Upper lobe of right lung (tissue), 1 donor: ENCODE results near the gene MTHFD1L. TPM values are rescaled to one million over a fixed set of nuclear protein-coding genes. Genes with fewer than 3 reads are reported as not detected.

ENCODE experiments used
- ATAC-seq: fragments of 200-7000 bp; cut with Tn5 transposase; one replicate; pipeline ENCODE4 v1.9.1; 2020; ENCODE audit warnings: mild to moderate bottlenecking, moderate library complexity
- DNase-seq: peaks from one replicate; pipeline ENCODE4 v3.0.0-alpha.2; 2020
- H3K27ac ChIP-seq: fragments of 200-600 bp; one replicate; pipeline ENCODE4 v1.8.0; 2022
- H3K27me3 ChIP-seq: fragments of 200-600 bp; one replicate; pipeline ENCODE4 v1.8.0; 2022; ENCODE audit warnings: mild to moderate bottlenecking
- H3K36me3 ChIP-seq: fragments of 200-600 bp; one replicate; pipeline ENCODE4 v1.8.0; 2022
- H3K4me1 ChIP-seq: fragments of 200-600 bp; one replicate; pipeline ENCODE4 v1.8.0; 2022
- H3K4me3 ChIP-seq: fragments of 200-600 bp; one replicate; pipeline ENCODE4 v1.8.0; 2022; ENCODE audit warnings: mild to moderate bottlenecking
- H3K9me3 ChIP-seq: fragments of 200-600 bp; one replicate; pipeline ENCODE4 v1.8.0; 2022
- CTCF ChIP-seq: fragments of 200-600 bp; IDR thresholded peaks from one replicate; pipeline ENCODE4 v1.8.0; 2022; ENCODE audit warnings: antibody characterized with exemption
- intact Hi-C: fragments of 100-400 bp; cut with DNase I; formaldehyde crosslinking; loops from one replicate; pipeline ENCODE4 v1.11.0; 2022
- total RNA-seq: library from RNA; stranded (reverse); fragmentation: NEBNext Ultra II Directional; extraction: Animal tissue kit (Norgen Biotek cat#: 25700); gene quantifications from one replicate; pipeline ENCODE4 v1.2.1, GENCODE V29; 2021
- donor health status: DM: no; HTN: yes; CAD: no; lungs with severe emphysema.

The MTHFD1L gene
- total RNA-seq, 1 donor from 2014 or later: 27.9 TPM

DNA sequence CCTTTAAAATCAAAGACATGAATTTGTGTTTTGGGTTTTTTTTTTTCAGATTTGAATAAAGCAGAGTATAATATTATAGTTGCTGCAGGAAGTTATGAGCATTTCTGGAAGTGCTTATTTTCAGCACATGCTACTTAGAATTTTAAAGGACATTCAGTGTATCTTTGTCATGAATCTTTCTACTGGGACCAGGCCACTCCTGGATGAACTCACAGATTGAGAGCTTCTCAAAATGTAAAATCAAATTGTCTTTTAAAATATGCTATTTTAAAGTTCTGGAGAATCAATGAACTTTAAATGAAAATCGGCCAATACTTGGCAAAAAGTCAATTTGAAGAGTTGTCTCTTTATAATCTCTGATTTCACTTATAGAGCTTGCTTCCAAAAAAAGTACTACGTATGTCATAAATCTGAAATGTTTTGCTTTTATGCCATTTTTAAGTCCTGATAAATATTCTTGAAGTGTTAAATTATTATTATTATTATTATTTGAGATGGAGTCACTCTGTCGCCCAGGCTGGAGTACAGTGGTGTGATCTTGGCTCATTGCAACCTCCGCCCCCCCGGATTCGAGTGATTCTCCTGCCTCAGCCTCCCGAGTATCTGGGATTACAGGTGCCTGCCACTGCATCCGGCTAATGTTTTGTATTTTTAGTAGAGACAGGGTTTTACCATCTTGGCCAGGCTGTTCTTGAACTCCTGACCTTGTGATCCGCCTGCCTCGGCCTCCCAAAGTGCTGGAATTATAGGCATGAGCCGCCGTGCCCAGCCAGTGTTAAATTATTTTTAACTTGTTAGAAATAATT lies 198.5 kb downstream of the MTHFD1L start:
- no peak for TF ChIP-seq CTCF
- Histone ChIP-seq H3K36me3 (no peaks in the 10 kb centered on the region), H3K9me3 (no peaks in the 10 kb centered on the region), H3K4me1 (peaks cover 13% of the 10 kb centered on the region), H3K27ac (no peak overlapping the region), H3K4me3 (no peak overlapping the region), H3K27me3 (no peaks in the 10 kb centered on the region)
- ATAC-seq: no peak
- intact Hi-C loops: no loop called here
- no peak for DNase-seq

DNA sequence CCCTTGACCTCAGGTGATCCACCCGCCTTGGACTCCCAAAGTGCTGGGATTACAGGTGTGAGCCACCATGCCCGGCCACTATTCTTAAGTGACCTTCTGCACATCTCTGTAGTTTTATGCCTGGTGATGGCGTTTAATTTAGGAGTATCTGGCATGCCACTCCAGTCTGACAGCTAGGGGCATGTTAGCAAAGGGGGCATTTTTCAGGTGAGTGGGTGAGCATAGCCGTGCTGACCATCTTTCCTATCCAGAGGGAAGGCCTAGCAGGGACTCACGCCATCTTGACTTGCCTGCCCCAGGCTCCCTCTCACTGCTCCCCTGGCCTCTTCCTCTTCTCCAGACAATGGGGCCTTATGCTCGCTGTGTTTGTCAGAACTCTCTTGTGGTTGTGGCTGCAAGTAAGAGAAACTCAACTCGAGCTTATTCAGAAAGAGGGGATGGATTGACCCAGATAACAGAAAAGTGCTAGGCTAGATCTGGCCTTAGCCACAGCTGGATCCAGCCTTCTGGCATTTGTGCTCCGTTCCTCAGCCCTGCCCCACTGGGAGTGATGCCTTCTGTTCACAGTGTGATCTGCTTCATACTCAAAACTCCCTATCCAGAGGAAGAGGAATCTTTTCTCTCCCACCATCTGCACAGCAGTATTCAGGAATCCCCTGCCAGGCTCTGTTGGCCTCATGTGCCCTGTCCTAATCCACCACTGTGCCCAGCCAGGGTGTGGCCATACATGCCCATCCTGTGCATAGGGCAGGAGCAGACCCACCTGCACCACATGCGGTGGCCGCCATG lies 199.7 kb downstream of the MTHFD1L start:
- H3K9me3 ChIP-seq: no peaks in the 10 kb centered on the region
- no peak overlapping the region for H3K4me3 ChIP-seq
- DNase-seq (no peak), ATAC-seq (peak; percentile 43)
- intact Hi-C loops: no loop called here
- H3K4me1 ChIP-seq: peaks cover 16% of the 10 kb centered on the region
- H3K36me3 ChIP-seq: no peaks in the 10 kb centered on the region
- no peak overlapping the region for H3K27ac ChIP-seq
- no peaks in the 10 kb centered on the region for H3K27me3 ChIP-seq
- TF ChIP-seq CTCF: no peak

GRCh38 chr6:151067684-151068596 lies 202.4 kb downstream of the MTHFD1L start:
- DNase-seq (no peak), ATAC-seq (peak; percentile 59)
- TF ChIP-seq CTCF: no peak
- H3K9me3 ChIP-seq: no peaks in the 10 kb centered on the region
- no peaks in the 10 kb centered on the region for H3K27me3 ChIP-seq
- H3K4me3 ChIP-seq: no peak overlapping the region
- no peaks in the 10 kb centered on the region for H3K36me3 ChIP-seq
- peaks cover 16% of the 10 kb centered on the region for H3K4me1 ChIP-seq
- intact Hi-C loops: no loop called here
- H3K27ac ChIP-seq: peak overlapping the region; percentile 33

DNA sequence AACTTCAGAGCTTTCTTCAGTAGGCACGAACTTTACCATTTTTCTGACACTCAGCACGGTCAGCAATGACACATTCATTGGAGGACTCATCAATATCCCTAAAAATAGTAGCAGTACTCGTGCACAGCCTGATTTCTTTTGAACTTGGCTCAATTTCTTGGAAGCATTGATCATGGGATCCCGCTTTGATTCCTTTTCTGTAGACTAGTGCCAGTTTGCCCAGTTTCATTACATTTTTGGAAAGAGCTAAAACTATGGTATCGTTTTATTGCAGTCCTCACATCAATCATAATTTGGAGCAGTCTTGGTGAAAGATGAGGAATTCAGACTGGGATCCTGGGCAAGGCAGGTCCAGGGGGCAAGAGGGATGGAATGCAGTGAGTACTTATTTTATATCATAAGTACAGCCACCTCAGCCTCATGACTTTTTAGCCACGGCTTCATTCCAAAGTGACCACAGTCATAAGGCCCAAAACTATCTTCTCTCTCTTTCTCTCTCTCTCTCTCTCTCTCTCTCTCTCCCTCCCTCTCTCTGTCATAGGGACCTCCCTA lies 203.3 kb downstream of the MTHFD1L start:
- intact Hi-C loops: no loop called here
- no peak for ATAC-seq
- peak overlapping the region; percentile 33 for H3K27ac ChIP-seq
- no peak for DNase-seq
- no peaks in the 10 kb centered on the region for H3K36me3 ChIP-seq
- no peak overlapping the region for H3K4me3 ChIP-seq
- H3K27me3 ChIP-seq: no peaks in the 10 kb centered on the region
- no peaks in the 10 kb centered on the region for H3K9me3 ChIP-seq
- peaks cover 16% of the 10 kb centered on the region for H3K4me1 ChIP-seq
- TF ChIP-seq CTCF: no peak

GRCh38 chr6:151069641-151070040 lies 204.1 kb downstream of the MTHFD1L start:
- no peak overlapping the region for H3K4me3 ChIP-seq
- H3K27ac ChIP-seq: peak overlapping the region; percentile 33
- no peaks in the 10 kb centered on the region for H3K9me3 ChIP-seq
- ATAC-seq: no peak
- H3K27me3 ChIP-seq: no peaks in the 10 kb centered on the region
- DNase-seq: no peak
- no peaks in the 10 kb centered on the region for H3K36me3 ChIP-seq
- peaks cover 16% of the 10 kb centered on the region for H3K4me1 ChIP-seq
- no peak for TF ChIP-seq CTCF
- intact Hi-C loops: no loop called here
